GM23248 (cell line): ENCODE results near the gene NYAP1.

Experiments
- EZH2 ChIP-seq: fragments of 200-600 bp; sonication (generic); IDR thresholded peaks from 2 replicates; pipeline ENCODE4 v1.6.1; 2018; ENCODE audit warnings: antibody characterized with exemption, mild to moderate bottlenecking; ENCODE audit not compliant: insufficient read depth, poor library complexity, severe bottlenecking
- EZH2phosphoT487 ChIP-seq: fragments of 200-600 bp; sonication (generic); IDR thresholded peaks from 2 replicates; pipeline ENCODE4 v1.6.1; 2018; ENCODE audit warnings: antibody characterized with exemption, moderate library complexity, mild to moderate bottlenecking, low read depth; ENCODE audit not compliant: insufficient read depth

DNA sequence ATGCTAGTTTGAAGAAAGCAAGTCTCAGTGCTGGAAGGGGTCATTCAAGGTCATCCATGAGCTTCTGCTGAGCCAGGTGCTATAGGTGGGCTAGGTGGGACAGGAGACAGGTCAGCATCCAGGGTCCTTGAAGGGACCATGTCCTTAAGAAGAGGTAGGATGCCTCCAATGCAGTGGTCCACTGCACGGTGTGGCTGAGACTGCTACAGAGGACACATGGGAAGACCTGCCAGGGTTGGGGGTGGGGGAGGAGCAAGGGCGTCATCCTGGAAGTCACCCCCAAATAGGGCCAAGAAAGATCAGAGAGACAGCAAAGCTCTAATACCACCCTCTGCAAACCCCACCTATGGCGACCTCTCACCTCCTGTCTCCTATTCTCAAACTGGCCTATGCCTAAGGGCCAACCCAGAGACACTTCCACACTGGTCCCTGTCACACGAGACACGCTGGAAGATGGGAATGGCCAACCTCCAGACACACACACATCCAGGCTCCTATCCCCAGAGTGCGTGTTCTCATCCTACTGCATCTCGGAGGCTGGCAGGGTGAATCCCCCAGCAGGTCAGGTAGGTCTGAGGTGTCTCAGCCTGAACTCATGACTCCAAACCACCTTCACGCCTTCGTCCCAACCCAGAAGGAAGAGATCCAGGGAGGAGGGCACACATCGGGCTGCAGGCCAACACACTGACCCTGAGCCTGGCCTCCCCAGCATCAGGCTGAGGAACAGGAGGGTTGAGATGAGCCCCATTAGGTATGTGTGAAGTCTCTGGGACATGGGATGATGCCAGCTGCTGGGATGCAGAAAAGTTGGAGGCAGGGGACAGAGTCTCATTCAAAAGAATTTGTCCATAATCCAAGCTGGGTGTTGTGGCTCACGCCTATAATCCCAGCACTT is 41.8 kb upstream of the NYAP1 start:
- TF ChIP-seq EZH2phosphoT487 (no peak), EZH2 (no peak)
